ENCODE results near the gene KIFC3.

DNA sequence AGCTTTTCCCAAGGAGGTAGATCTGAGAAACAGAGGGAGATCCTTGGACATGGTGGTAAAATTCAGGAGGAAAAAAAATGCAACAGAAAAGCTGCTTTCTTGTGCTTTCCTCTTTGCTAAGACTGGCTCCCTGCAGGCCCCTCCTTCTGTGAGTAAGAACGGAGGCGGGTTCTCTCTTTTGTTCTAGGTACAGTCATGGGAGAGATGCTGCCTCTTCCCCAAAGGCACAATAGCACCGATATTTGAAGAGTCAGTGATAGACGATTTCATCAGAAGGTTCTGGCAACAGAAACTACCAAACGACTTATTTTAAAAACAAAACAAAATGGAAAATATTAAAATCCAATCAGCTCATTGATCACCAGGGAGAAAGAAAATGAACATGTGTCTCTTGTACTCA lies 32.6 kb upstream of the KIFC3 start:
- TF ChIP-seq, protein P1, sequence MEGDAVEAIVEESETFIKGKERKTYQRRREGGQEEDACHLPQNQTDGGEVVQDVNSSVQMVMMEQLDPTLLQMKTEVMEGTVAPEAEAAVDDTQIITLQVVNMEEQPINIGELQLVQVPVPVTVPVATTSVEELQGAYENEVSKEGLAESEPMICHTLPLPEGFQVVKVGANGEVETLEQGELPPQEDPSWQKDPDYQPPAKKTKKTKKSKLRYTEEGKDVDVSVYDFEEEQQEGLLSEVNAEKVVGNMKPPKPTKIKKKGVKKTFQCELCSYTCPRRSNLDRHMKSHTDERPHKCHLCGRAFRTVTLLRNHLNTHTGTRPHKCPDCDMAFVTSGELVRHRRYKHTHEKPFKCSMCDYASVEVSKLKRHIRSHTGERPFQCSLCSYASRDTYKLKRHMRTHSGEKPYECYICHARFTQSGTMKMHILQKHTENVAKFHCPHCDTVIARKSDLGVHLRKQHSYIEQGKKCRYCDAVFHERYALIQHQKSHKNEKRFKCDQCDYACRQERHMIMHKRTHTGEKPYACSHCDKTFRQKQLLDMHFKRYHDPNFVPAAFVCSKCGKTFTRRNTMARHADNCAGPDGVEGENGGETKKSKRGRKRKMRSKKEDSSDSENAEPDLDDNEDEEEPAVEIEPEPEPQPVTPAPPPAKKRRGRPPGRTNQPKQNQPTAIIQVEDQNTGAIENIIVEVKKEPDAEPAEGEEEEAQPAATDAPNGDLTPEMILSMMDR (IDR thresholded peaks at IDR 0.05; ENCODE audit: low read length): no peak
- TF ChIP-seq EZH2 (optimal IDR thresholded peaks at IDR 0.05; ENCODE audit: low read depth, low read length) (no peak), EZH2phosphoT487 (IDR thresholded peaks at IDR 0.05; ENCODE audit: low read length) (no peak)
